Measurements from ENCODE around the gene TTN. TPM values are rescaled to one million over a fixed set of nuclear protein-coding genes. Genes with fewer than 3 reads are reported as not detected.

The TTN gene
- total RNA-seq, 2 experiments from 2014 or later = 0.02 to 0.19 TPM

GRCh38 chr2:178517496-178517895 is 289.7 kb downstream of the TTN start:
- Histone ChIP-seq H3K9me3 (ENCODE audit: low read length) (no peaks in the 10 kb centered on the region), H3K9me2 (ENCODE audit: insufficient read depth, low read length) (no peaks in the 10 kb centered on the region), H3K36me3 (ENCODE audit: insufficient read depth, low read length) (peaks cover 4% of the 10 kb centered on the region; the same call in 1 of the 2 replicates), H3K4me3 (ENCODE audit: low read depth, low read length, poor library complexity, severe bottlenecking) (no peak overlapping the region), H3K27ac (ENCODE audit: low read depth, low read length, poor library complexity, severe bottlenecking) (no peak overlapping the region), H3K79me2 (ENCODE audit: insufficient read depth, low read depth, low read length) (no peaks in the 10 kb centered on the region), H3K4me1 (ENCODE audit: insufficient read depth, low read length, poor library complexity, severe bottlenecking) (no peaks in the 10 kb centered on the region), H4K20me1 (ENCODE audit: insufficient read depth, low read length) (no peaks in the 10 kb centered on the region), H2AFZ (ENCODE audit: low read length) (no peak overlapping the region), H3K4me2 (ENCODE audit: low read length) (no peak overlapping the region)
- ChIA-PET POLR2A (interaction anchor here (1.5 to 1.6 kb wide), 2 partner anchors 9 to 11 kb away, joined by 5 to 6 read pairs; no protein-coding TSS in a partner anchor), CTCF (ENCODE audit: unreplicated experiment) (no interaction called here)
- no peak for TF ChIP-seq EZH2phosphoT487 (IDR thresholded peaks at IDR 0.05; ENCODE audit: borderline replicate concordance, low read depth, low read length)
- TF ChIP-seq, protein P1, sequence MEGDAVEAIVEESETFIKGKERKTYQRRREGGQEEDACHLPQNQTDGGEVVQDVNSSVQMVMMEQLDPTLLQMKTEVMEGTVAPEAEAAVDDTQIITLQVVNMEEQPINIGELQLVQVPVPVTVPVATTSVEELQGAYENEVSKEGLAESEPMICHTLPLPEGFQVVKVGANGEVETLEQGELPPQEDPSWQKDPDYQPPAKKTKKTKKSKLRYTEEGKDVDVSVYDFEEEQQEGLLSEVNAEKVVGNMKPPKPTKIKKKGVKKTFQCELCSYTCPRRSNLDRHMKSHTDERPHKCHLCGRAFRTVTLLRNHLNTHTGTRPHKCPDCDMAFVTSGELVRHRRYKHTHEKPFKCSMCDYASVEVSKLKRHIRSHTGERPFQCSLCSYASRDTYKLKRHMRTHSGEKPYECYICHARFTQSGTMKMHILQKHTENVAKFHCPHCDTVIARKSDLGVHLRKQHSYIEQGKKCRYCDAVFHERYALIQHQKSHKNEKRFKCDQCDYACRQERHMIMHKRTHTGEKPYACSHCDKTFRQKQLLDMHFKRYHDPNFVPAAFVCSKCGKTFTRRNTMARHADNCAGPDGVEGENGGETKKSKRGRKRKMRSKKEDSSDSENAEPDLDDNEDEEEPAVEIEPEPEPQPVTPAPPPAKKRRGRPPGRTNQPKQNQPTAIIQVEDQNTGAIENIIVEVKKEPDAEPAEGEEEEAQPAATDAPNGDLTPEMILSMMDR (conservative IDR thresholded peaks at IDR 0.05; ENCODE audit: low read length) = no peak
- BruUV-seq (replicated peaks) = no TSS peak
- intact Hi-C loops (cut with micrococcal nuclease; ENCODE audit: unreplicated experiment) = no loop called here
- DNase-seq (ENCODE audit: low spot score) = no peak

GRCh38 chr2:178514664-178515063 is 292.6 kb downstream of the TTN start:
- intact Hi-C loops (cut with micrococcal nuclease; ENCODE audit: unreplicated experiment) = no loop called here
- Histone ChIP-seq H3K4me3 (ENCODE audit: low read depth, low read length, poor library complexity, severe bottlenecking) (no peak overlapping the region), H2AFZ (ENCODE audit: low read length) (no peak overlapping the region), H3K27ac (ENCODE audit: low read depth, low read length, poor library complexity, severe bottlenecking) (no peak overlapping the region), H3K4me2 (ENCODE audit: low read length) (no peak overlapping the region), H3K4me1 (ENCODE audit: insufficient read depth, low read length, poor library complexity, severe bottlenecking) (no peaks in the 10 kb centered on the region), H3K9me2 (ENCODE audit: insufficient read depth, low read length) (no peaks in the 10 kb centered on the region), H4K20me1 (ENCODE audit: insufficient read depth, low read length) (no peaks in the 10 kb centered on the region), H3K79me2 (ENCODE audit: insufficient read depth, low read depth, low read length) (no peaks in the 10 kb centered on the region), H3K9me3 (ENCODE audit: low read length) (no peaks in the 10 kb centered on the region), H3K36me3 (ENCODE audit: insufficient read depth, low read length) (peaks cover 4% of the 10 kb centered on the region; the same call in 1 of the 2 replicates)
- POLR2A ChIA-PET = interaction anchor here (0.6 to 0.9 kb wide), 2 partner anchors 8 to 462 kb away, joined by 3 read pairs; no protein-coding TSS in a partner anchor
- CTCF ChIA-PET (ENCODE audit: unreplicated experiment) = no interaction called here
- no TSS peak for BruUV-seq (replicated peaks)
- DNase-seq (ENCODE audit: low spot score) = no peak
- no peak for TF ChIP-seq EZH2phosphoT487 (IDR thresholded peaks at IDR 0.05; ENCODE audit: borderline replicate concordance, low read depth, low read length)
- TF ChIP-seq, protein P1 (conservative IDR thresholded peaks at IDR 0.05; ENCODE audit: low read length) = no peak

DNA sequence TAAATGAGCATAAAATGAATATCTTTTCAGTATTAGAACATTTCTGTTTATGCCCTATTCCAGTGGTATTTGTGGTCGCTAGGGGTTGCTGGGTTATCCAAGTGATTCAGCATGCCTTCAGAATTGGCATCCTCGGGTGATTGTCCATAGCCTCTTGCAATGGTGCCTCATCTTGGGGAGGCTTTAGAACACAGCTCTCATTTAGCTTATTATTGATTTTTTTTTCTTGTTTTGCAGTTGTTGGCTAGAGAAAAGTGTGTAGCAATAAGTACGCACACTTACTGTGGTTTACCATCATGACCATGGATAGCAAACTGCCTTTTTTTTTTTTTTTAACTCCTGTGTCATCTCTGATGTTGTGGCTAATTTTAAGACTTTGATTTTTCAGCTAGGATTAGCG is 293.3 kb downstream of the TTN start:
- POLR2A ChIA-PET = no interaction called here

More for the DNA sequence above, 293.3 kb downstream of the TTN start:
- no peak for DNase-seq (ENCODE audit: low spot score)
- CTCF ChIA-PET (ENCODE audit: unreplicated experiment) = no interaction called here
- BruUV-seq (replicated peaks) = no TSS peak
- TF ChIP-seq, protein P1 (conservative IDR thresholded peaks at IDR 0.05; ENCODE audit: low read length) = no peak
- TF ChIP-seq EZH2phosphoT487 (IDR thresholded peaks at IDR 0.05; ENCODE audit: borderline replicate concordance, low read depth, low read length) = no peak
- H3K4me2 ChIP-seq (ENCODE audit: low read length) = no peak overlapping the region
- no peaks in the 10 kb centered on the region for H3K9me2 ChIP-seq (ENCODE audit: insufficient read depth, low read length)
- no peak overlapping the region for H2AFZ ChIP-seq (ENCODE audit: low read length)
- no peak overlapping the region for H3K27ac ChIP-seq (ENCODE audit: low read depth, low read length, poor library complexity, severe bottlenecking)
- no peaks in the 10 kb centered on the region for H3K4me1 ChIP-seq (ENCODE audit: insufficient read depth, low read length, poor library complexity, severe bottlenecking)
- intact Hi-C loops (cut with micrococcal nuclease; ENCODE audit: unreplicated experiment) = no loop called here
- peaks cover 4% of the 10 kb centered on the region; the same call in 1 of the 2 replicates for H3K36me3 ChIP-seq (ENCODE audit: insufficient read depth, low read length)
- H3K9me3 ChIP-seq (ENCODE audit: low read length) = no peaks in the 10 kb centered on the region
- no peaks in the 10 kb centered on the region for H3K79me2 ChIP-seq (ENCODE audit: insufficient read depth, low read depth, low read length)
- no peaks in the 10 kb centered on the region for H4K20me1 ChIP-seq (ENCODE audit: insufficient read depth, low read length)
- no peak overlapping the region for H3K4me3 ChIP-seq (ENCODE audit: low read depth, low read length, poor library complexity, severe bottlenecking)
